ENCODE measurements around the gene GRID1.

GRID1 gene

GRCh38 chr10:86209726-86210125 is 156.9 kb downstream of the GRID1 start:
- in situ Hi-C loops (cut with MboI; ENCODE audit: low pct_unique_long_range_greater_than_20kb, low sequenced_read_pairs, unreplicated experiment) = no loop called here
- TF ChIP-seq CTCF (IDR thresholded peaks at IDR 0.05; ENCODE audit: extremely low read depth, insufficient read depth, missing control alignments) = no peak
- no peak for DNase-seq (ENCODE audit: low spot score)

- DNase-seq (ENCODE audit: low spot score) = no peak
- no peak for TF ChIP-seq CTCF (IDR thresholded peaks at IDR 0.05; ENCODE audit: extremely low read depth, insufficient read depth, missing control alignments)
- in situ Hi-C loops (cut with MboI; ENCODE audit: low pct_unique_long_range_greater_than_20kb, low sequenced_read_pairs, unreplicated experiment) = no loop called here
These were observed 159.4 kb downstream of the GRID1 start for GRCh38 chr10:86207226-86207625.

GRCh38 chr10:86206240-86206579 is 160.4 kb downstream of the GRID1 start:
- in situ Hi-C loops (cut with MboI; ENCODE audit: low pct_unique_long_range_greater_than_20kb, low sequenced_read_pairs, unreplicated experiment) = no loop called here
- DNase-seq (ENCODE audit: low spot score) = no peak
- no peak for TF ChIP-seq CTCF (IDR thresholded peaks at IDR 0.05; ENCODE audit: extremely low read depth, insufficient read depth, missing control alignments)

GRCh38 chr10:86205306-86206239 is 161.0 kb downstream of the GRID1 start:
- in situ Hi-C loops (cut with MboI; ENCODE audit: low pct_unique_long_range_greater_than_20kb, low sequenced_read_pairs, unreplicated experiment) = no loop called here
- no peak for TF ChIP-seq CTCF (IDR thresholded peaks at IDR 0.05; ENCODE audit: extremely low read depth, insufficient read depth, missing control alignments)
- DNase-seq (ENCODE audit: low spot score) = no peak

GRCh38 chr10:86204421-86205305 is 161.9 kb downstream of the GRID1 start:
- DNase-seq (ENCODE audit: low spot score) = no peak
- no peak for TF ChIP-seq CTCF (IDR thresholded peaks at IDR 0.05; ENCODE audit: extremely low read depth, insufficient read depth, missing control alignments)
- in situ Hi-C loops (cut with MboI; ENCODE audit: low pct_unique_long_range_greater_than_20kb, low sequenced_read_pairs, unreplicated experiment) = no loop called here

GRCh38 chr10:86203162-86203905 is 163.3 kb downstream of the GRID1 start:
- TF ChIP-seq CTCF (IDR thresholded peaks at IDR 0.05; ENCODE audit: extremely low read depth, insufficient read depth, missing control alignments) = no peak
- DNase-seq (ENCODE audit: low spot score) = peak; percentile 49
- in situ Hi-C loops (cut with MboI; ENCODE audit: low pct_unique_long_range_greater_than_20kb, low sequenced_read_pairs, unreplicated experiment) = no loop called here
